Daoy (cell line): ENCODE measurements around the gene TMEM63C. TPM values are rescaled to one million over a fixed set of nuclear protein-coding genes. Genes with fewer than 3 reads are reported as not detected.

Experiments
- DNase-seq: peaks from one replicate; pipeline ENCODE4 v3.0.0-alpha.2; 2015; ENCODE audit warnings: low read depth
- total RNA-seq: library from RNA; depleted of rRNA; stranded (reverse); fragments of >200 nt; shearing (Covaris generic); gene quantifications from 2 replicates; pipeline ENCODE4 v1.2.3, GENCODE V29; 2014; rRNA removed

TMEM63C gene, protein sequence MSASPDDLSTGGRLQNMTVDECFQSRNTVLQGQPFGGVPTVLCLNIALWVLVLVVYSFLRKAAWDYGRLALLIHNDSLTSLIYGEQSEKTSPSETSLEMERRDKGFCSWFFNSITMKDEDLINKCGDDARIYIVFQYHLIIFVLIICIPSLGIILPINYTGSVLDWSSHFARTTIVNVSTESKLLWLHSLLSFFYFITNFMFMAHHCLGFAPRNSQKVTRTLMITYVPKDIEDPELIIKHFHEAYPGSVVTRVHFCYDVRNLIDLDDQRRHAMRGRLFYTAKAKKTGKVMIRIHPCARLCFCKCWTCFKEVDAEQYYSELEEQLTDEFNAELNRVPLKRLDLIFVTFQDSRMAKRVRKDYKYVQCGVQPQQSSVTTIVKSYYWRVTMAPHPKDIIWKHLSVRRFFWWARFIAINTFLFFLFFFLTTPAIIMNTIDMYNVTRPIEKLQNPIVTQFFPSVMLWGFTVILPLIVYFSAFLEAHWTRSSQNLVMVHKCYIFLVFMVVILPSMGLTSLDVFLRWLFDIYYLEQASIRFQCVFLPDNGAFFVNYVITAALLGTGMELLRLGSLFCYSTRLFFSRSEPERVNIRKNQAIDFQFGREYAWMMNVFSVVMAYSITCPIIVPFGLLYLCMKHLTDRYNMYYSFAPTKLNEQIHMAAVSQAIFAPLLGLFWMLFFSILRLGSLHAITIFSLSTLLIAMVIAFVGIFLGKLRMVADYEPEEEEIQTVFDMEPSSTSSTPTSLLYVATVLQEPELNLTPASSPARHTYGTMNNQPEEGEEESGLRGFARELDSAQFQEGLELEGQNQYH
- total RNA-seq, result 0.06 and 0.63 TPM in 2 replicates

DNA sequence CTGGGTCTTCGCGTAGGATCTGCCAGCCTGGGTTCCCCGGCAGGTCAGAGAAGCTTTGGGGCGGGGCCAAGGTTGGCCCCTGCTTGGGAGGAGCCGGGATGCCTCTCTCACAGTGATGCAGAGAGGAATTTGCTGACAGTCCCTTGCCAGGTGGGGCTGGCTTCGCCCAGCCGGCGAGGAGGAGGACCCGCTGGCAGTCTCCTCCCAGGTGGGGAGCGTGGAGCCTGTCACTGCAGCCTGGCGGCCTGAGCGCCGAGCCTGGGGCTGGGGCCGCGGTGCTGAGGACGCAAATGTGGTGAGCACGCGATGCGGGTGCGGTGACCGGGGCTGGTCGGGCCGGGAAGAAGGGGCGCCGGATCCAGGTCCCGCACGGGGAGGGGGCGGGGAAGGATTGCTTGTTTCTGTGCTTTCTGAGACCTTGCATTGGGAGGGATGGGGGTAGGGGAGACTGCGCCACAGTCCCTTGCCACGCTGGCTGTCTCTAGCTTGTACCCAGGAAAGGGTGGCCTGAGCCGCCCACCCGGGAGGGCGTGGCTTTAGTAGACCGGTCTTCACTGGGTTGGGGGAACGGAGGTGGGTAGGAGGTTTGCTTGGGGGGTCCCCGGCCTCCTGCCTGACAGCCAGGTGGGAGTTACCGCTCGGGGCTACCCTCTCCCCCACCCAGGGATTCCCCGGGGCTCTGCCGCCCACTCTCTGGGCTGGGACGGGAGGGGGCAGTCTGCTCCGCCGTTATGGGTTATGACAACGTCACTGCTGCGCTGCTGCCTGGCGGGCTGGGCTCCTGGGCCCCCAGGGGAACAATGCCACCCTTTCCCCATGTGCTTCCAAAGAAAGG is at the start of gene TMEM63C:
Gene TMEM63C, plus strand, starts transcription at position 196 of the 835 bp plus-strand sequence. CDS start 37,016 bp downstream, outside the sequence.
- peak; percentile 78 for DNase-seq

DNA sequence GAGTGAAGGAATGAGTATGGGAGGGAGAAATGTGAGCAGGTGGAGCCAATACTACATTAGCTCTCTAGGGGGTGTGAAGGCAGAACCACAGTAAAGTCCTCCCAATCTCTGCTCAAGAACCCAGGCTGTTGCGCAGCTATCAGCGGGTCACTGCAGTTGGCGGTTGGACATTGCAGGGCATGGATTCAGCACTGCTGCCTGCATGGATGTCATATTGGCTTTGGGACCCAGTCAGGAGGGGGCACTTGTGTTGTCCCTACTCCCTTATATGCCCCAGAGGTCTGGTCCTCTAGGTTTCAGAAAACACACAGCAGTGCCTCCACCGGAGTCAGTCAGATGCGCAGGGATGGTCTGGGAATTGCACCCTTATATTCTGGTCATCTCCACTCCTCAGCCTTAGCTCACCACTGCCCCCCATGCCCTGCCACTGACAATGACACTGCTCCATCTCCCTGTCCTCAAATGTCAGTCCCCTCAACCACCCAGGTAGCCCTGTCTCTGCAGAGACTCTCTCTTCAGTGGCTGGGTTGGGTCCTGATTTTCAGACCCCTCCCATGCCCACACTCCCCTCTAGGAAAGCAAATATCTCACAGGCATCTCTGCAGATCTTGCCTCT is 49.6 kb upstream of the TMEM63C start:
- DNase-seq, result no peak

DNA sequence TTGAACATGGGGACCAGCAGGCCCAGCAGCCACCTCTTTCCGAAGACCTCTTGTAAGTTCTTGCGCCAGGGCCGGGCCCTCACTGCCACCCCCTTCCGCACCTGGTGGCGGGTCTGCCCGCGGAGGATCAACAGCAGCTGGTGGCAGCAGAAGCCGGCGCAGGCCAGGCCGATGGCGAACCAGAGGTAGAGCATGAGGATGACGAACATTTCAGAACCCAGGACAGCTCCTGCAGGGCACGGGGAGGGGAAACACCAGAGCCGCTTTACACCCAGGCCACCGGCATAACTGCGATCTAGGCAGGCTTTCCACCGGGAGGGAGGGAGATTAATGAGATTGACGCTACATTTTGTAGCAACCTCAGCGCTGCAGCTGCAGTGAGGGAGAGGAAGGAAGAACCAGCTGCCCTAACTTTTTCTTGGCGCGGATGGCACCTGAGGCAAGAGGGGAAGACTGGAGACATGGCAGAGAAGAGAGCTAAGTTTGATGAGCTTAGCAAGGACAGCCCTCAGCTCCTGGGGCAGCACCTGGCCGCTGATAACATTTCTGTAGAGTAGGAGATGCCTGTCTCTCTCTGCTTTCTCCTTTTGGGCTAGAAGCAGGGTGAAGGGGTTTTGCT is 47.8 kb upstream of the TMEM63C start:
- peak; percentile 74 for DNase-seq

DNA sequence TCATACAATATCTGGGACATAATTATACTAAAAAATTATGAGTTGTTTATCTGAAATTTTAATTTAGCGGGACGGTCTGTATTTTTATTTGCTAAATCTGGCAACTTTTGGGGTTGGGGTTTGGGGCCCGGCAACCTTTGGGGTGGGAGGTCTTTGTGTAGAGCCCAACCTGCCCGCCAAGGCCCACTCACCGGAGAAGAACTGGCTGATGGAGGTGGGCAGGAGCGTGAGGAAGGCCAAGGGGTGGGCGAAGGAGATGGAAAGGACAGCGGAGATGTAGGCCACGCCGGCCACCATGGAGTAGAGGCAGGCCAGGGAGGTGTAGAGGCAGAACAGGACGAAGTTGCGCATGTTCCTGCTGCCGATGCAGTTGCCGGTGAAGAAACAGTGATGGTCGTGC is 42.6 kb upstream of the TMEM63C start:
- no peak for DNase-seq

DNA sequence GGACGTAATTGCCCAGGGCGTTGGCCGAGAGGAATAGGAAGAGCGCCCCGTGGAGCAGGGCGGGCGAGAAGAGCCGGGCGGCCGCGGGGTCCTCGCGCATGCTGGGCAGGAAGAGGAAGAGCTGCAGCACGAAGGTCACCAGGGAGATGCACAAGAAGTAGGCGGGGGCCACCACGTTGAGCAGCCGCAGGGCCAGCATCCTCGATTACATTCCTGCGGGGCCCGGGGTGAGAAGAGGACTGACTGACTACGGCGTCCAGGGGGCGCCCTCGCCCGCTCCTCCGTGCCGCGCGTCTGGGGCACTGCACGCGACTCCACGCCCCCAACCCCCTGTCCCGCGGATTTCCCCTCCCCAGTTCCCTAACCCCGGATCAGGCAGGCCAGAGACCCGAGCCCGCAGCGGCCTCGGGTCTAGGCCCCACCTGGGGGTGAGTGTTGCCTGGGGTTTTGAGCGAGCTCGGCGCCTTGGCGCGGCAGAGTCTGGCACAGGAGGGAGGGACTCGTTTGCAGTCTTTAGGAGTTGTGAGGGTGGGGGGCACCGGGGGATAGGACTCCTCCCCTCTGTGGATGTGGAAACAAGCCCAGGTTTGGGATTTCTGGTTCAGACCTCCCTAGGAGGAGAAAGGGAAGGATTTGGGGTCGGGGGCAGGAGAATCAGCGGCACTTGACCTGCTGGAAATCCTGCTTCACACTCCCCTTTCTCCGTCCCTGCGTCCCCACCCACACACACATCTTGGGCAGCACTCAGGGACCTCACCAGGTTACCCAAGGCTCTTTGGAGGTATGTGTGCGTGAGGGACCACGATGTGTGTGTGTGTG is 41.8 kb upstream of the TMEM63C start:
- peak; percentile 68 for DNase-seq

DNA sequence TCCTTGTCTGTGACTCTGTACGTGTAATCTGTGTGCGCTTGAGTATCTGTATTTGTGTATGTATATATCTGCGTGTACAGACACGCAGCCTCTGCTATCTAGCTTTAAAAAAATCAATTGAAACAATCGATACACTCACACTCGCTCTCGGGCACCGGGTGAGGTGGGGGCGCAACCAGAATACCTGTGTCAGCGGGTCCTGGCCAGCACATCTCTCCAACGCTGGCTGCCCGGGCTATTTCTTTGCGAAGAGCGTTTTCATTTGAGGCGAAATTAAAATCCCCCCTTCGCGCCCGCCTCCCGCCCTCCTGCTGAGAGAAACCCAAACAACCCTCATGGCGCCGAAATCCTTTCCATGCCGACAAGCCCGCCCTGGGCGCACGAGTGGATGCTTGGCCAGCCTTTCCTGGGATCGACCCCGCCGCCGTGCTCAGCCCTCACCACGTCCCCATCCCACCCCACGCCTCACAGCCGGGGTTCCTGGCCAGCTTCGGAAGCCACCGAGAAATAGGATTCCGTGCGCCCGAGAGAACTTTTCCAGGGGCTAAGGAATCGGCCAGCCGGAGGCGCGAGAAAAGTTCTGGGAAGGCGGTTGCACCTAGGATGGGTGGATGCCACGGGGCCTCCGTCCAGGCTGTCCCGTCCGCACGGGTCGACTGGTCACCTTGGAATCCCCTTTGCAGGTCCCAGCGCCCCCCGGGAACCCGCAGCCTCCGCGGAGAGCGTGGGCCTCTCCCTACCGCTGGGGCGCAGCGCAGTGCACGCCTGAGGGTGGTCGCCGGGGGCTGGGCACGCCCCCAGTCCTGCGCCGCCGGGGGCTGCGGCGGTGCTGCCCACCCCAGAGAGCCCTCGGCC is 41.0 kb upstream of the TMEM63C start:
- DNase-seq, result peak; percentile 40

DNA sequence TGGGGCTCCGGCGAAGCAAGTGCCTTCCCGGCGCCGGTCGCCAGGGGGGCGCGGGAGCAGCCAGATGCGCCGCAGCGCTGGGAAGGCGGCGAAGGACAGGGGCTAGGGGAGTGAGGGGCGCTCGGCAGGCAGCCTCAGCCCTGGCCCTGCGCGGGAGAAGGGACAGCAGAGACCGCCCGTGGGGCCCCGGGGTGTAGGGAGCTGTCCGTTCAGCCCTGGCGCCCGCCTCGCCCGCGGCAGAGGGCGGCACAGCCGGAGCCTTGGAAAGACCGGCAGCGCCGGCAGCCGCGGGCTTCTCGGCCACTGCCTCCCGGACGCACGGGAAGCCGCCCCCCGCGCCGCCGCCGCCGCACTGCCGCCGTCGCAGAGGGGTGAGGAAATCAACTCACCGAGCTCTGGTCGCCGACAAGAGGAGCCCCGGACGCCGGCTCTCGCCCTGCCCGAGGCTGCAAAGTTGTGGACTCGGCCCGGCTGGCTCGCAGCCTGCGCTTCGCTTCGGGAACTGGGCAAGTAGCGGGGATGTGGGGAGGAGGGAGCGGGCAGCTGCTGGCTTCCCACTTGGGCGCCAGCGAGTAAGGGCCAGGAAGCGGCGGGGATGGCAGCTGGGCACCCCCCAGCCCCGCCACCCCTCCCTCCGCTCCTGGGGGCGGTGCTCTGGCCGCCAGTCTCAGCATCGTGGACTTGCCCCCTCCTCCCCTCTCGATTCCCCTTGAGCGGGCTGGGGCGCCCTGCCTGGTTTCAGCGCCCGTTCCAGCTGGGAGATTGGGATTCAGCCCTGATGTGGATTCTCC is 40.2 kb upstream of the TMEM63C start, which contains the start of gene ZDHHC22:
Gene ZDHHC22, minus strand, starts transcription at position 578 of the 791 bp plus-strand sequence. CDS start 2,053 bp downstream, outside the sequence.
- DNase-seq, result peak; percentile 54

DNA sequence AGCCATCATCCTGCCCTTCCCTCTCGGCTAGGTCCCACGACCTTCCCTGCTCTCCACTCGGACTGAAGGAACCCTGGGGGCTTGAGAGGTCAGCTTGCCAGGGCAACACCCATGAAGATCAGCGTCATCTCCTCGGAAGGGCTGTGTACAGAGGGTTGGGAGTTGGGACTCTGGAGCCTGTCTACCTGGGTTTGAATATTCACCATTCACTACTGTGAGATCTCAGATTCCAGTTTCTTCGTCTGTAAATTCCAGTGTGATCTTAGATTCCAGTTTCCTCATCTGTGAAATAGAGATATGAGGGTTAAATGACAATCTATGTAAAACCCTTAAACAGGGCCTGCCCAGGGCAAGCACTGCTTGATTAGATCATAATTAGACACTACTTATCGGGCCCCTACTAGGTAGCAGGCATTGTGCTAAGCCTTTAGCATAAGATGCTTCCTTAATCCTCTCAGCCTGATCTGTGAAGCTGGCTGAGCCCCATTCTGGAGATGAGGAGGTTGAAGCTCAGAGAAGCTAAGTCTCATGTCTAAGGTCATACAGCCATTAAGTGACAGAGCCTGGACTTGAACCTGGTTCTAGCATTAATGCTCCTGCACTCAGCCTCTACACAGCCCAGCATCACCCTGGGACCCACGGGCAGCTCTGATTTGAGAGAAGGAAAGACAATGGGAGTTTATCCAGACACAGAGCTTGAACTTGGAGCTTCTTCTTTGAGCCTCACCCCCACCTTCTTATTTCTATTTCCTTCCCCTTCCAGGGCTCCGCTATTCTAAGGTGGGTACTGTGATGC is 39.4 kb upstream of the TMEM63C start:
- no peak for DNase-seq

DNA sequence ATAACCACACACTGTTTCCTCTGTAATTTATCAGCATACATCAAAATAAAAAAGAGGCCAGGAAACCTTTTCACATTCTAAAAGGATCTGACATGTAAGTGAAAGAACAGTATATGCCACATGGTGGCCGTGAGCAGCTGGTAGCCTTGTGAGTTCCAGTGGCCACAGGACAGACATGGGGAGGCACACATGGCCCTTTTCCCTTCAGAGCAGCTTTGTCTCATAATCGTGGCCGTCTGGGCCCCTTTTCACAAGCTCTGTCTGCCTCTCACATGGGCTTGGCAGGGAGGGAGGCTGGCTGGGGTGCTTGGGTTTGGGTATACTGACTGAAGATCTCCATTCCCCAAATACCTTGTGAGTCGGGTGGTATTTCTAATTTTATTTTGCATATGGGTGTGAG is 38.5 kb upstream of the TMEM63C start:
- peak; percentile 12 for DNase-seq

DNA sequence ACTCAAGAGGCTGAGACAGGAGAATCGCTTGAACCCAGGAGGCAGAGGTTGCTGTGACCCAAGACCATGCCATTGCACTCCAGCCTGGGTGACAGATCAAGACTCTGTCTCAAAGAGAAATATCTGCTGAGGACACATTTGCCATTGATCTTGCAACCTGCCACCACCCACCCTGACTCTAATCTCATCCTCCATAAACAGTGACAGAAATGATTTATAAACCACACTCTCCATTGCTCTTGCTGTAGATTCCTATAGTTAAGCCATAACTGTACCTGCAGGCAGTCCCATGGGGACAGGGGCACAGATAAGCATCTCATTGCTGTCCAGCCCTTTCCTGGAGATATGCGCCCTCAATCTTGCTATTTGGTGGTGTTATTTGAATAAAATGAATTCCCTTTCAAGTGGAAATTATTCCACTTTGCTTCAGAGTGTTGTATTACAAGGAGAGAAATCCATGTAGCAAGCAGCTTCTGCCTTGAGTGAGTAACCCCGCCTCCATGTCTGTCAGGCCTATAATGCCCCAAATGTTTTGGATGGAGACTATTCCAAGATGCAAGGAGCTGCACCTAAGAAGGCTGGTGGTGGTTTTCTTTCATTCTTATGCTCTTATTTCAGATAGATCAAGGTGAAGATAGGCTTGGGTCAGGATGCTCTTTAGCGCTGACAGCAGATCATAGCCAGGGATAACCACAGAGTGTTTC is 37.0 kb upstream of the TMEM63C start:
- DNase-seq, result no peak

DNA sequence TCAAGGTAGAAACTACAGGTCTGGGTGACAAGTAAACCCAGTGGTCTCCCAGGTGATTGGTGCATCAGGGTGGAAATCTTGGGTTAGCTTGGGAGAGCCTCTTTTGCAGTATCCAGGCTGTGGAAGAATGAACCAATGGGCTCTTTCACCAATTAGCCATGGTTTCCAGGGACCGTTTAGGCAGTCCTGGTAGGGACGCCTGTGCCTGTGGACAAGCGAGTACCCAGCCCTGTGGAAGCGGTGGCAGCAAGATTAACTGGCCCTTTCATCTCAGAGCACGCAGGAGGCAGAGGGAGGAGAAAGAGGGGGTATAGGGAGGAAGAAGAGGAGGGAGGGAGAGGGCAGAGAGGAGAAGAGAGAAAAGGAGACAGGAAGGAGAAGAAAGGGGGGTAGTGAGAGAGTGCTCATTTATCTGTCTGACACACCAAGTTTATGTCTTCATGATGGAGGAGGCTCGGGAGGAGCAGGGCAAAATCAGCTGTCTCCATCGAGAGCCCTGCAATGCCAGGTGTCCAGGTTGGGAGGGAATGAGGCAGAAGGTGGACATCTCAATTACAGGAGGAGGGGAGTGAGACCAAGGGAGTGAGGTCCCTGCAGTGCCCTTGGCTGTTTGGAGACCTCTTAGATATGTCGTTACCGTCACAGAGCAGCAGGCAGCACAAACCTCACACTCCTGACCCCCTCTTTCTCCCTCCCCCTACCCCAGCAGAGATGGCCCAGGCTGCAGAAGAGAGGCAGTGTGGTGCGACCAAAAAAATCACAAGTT is 35.4 kb upstream of the TMEM63C start:
- DNase-seq, result no peak

DNA sequence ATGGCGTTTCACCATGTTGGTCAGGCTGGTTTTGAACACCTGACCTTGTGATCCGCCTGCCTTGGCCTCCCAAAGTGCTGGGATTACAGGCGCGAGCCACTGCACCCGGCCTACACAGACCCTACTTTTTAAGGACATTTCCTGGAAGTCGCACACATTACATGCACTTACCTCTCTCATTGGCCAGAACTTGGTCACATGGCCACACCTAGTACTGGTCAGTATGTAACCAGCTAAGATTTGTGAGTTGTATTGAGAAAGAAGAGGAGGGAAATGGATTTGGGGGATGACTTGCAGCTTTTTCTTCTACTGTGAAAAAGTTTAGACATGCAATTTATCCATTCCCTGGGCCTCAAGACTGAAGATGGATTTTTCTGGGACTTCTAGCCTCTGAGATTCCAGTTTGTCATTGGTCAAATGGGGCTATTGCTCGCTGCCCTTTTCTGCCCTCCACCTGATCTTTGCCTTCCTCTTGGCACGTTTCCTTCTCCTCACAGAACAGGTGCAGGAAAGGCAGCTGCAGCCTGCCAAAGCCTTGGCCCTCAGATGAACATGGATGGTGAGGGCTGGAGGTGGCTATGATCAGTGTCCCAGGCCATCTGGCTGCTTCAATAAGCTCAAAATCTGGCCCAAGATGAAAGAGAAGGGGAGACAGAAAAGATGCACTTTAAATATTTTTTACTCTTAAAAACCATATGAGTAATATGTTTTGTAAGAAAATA is 32.9 kb upstream of the TMEM63C start:
- DNase-seq, result peak; percentile 24

DNA sequence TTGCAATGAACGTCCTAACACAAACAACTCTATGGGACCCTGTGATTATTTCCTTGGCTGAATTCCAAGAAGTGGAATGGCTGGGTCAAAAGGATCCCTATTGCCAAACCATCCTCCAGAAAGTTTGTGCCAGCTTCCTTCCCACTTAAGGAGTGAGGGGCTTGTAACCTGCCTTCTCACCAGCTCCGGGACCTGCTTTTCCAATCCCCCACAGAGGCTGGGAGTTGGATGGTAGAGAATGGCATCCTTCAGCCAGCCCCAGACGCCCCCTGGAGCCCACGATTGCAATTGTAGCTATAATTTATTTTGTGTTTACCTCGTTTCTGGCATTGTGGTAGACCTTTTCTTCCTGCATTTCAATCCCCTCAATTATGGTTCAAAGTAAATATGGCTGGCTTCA is 30.4 kb upstream of the TMEM63C start:
- DNase-seq, result peak; percentile 36

DNA sequence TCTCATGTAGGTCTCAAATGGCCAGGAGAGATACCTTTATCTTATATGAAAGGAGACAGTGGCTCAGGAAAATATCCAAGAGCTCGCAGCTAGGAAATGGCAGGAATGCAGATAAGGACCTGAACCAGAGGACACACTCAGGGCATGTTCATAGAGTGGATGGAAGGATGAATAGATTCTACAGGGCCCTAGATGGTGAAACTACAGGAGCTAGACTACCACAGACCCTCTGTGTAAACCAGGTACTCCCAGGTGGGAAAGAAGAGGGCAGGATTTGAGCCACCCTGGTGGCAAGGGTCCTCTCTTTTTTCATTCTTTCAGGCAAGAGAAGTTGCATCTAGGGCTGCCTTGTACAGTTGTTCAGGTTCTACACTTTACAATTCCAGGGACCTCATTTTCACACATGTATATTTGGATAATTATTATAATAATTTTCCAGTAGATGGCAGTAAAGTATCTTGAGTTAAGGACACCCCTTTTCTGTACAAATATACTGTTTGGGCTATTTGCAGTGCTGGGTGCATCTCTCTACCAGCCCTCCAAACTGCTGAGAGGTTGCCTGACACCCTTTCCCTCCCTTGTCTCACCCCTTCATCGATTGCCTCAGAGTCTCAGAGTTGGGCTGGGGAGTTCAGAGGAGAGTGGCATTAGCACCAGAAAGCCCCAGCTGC is 29.5 kb upstream of the TMEM63C start:
- DNase-seq, result no peak

DNA sequence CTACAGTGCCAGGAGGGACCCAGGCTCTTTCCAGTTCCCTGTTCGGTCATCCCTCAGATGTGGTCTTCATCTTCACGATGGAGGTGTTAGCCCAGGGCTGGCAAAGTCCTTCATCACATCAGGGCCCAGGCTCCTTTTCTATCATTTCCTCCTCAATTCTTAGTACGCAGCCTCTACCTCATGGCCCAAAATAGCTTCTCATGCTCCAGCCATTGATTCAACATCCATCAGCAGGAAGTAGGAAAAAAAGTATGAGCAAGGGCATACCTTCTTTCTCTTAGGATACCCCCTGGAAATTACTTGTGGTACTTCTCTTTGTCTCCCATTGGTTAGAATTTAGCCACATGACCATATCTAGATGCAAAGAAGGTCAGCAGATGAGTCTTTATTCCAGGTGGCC is 27.8 kb upstream of the TMEM63C start:
- no peak for DNase-seq
